Measurements from ENCODE around the gene SLC35B4. TPM values are rescaled to one million over a fixed set of nuclear protein-coding genes. Genes with fewer than 3 reads are reported as not detected.

SLC35B4 gene
- total RNA-seq, 2 donors from 2014 or later: 11.9 to 16.8 TPM

- no peak for ATAC-seq (replicated peaks)
- H3K4me3 Mint-ChIP-seq: no peak overlapping the region
- H3K27ac Mint-ChIP-seq: no peak overlapping the region
- H3K4me1 Mint-ChIP-seq: no peaks in the 10 kb centered on the region
- no peaks in the 10 kb centered on the region for H3K36me3 Mint-ChIP-seq (ENCODE audit: low read depth)
- no peaks in the 10 kb centered on the region for H3K9me3 Mint-ChIP-seq
- H3K27me3 Mint-ChIP-seq: peaks cover 17% of the 10 kb centered on the region
These were observed 30.8 kb upstream of the SLC35B4 start for GRCh38 chr7:134347567-134347966.

- no peak for ATAC-seq (replicated peaks)
- Mint-ChIP-seq H3K27me3 (peaks cover 21% of the 10 kb centered on the region), H3K27ac (no peak overlapping the region), H3K9me3 (peaks cover 6% of the 10 kb centered on the region), H3K4me3 (no peak overlapping the region), H3K4me1 (no peaks in the 10 kb centered on the region), H3K36me3 (ENCODE audit: low read depth) (no peaks in the 10 kb centered on the region)
These were observed 27.1 kb upstream of the SLC35B4 start for GRCh38 chr7:134343796-134344195.

- no peak for ATAC-seq (replicated peaks)
- Mint-ChIP-seq H3K27me3 (peaks cover 21% of the 10 kb centered on the region), H3K9me3 (peaks cover 8% of the 10 kb centered on the region), H3K4me1 (no peaks in the 10 kb centered on the region), H3K27ac (no peak overlapping the region), H3K36me3 (ENCODE audit: low read depth) (no peaks in the 10 kb centered on the region), H3K4me3 (no peak overlapping the region)
These were observed 26.4 kb upstream of the SLC35B4 start for GRCh38 chr7:134343136-134343535.

- H3K36me3 Mint-ChIP-seq (ENCODE audit: low read depth): no peaks in the 10 kb centered on the region
- no peaks in the 10 kb centered on the region for H3K4me1 Mint-ChIP-seq
- H3K27me3 Mint-ChIP-seq: peaks cover 12% of the 10 kb centered on the region
- peaks cover 8% of the 10 kb centered on the region for H3K9me3 Mint-ChIP-seq
- ATAC-seq (replicated peaks): no peak
- no peak overlapping the region for H3K27ac Mint-ChIP-seq
- H3K4me3 Mint-ChIP-seq: no peak overlapping the region
These were observed 22.7 kb upstream of the SLC35B4 start for GRCh38 chr7:134339475-134339874.

- no peak for ATAC-seq (replicated peaks)
- Mint-ChIP-seq H3K4me3 (no peak overlapping the region), H3K9me3 (peaks cover 8% of the 10 kb centered on the region), H3K4me1 (no peaks in the 10 kb centered on the region), H3K27me3 (peaks cover 12% of the 10 kb centered on the region), H3K36me3 (ENCODE audit: low read depth) (no peaks in the 10 kb centered on the region), H3K27ac (no peak overlapping the region)
These were observed 21.2 kb upstream of the SLC35B4 start for GRCh38 chr7:134337980-134338379.

GRCh38 chr7:134334408-134334807, 17.7 kb upstream of the SLC35B4 start:
- Mint-ChIP-seq H3K27ac (no peak overlapping the region), H3K4me3 (no peak overlapping the region), H3K36me3 (ENCODE audit: low read depth) (no peaks in the 10 kb centered on the region), H3K9me3 (peaks cover 8% of the 10 kb centered on the region), H3K27me3 (peaks cover 8% of the 10 kb centered on the region), H3K4me1 (no peaks in the 10 kb centered on the region)
- ATAC-seq (replicated peaks): no peak

GRCh38 chr7:134333943-134334342, 17.2 kb upstream of the SLC35B4 start:
- Mint-ChIP-seq H3K36me3 (ENCODE audit: low read depth) (no peaks in the 10 kb centered on the region), H3K27ac (no peak overlapping the region), H3K27me3 (peaks cover 8% of the 10 kb centered on the region), H3K4me3 (no peak overlapping the region), H3K4me1 (no peaks in the 10 kb centered on the region), H3K9me3 (peaks cover 3% of the 10 kb centered on the region)
- ATAC-seq (replicated peaks): no peak

GRCh38 chr7:134332892-134333291, 16.2 kb upstream of the SLC35B4 start:
- peaks cover 8% of the 10 kb centered on the region for H3K27me3 Mint-ChIP-seq
- no peak overlapping the region for H3K4me3 Mint-ChIP-seq
- no peaks in the 10 kb centered on the region for H3K9me3 Mint-ChIP-seq
- no peaks in the 10 kb centered on the region for H3K4me1 Mint-ChIP-seq
- no peaks in the 10 kb centered on the region for H3K36me3 Mint-ChIP-seq (ENCODE audit: low read depth)
- ATAC-seq (replicated peaks): no peak
- H3K27ac Mint-ChIP-seq: no peak overlapping the region

GRCh38 chr7:134331393-134331792, 14.7 kb upstream of the SLC35B4 start:
- Mint-ChIP-seq H3K27ac (no peak overlapping the region), H3K27me3 (peaks cover 5% of the 10 kb centered on the region), H3K9me3 (no peaks in the 10 kb centered on the region), H3K4me3 (no peak overlapping the region), H3K36me3 (ENCODE audit: low read depth) (no peaks in the 10 kb centered on the region), H3K4me1 (no peaks in the 10 kb centered on the region)
- ATAC-seq (replicated peaks): no peak

- H3K36me3 Mint-ChIP-seq (ENCODE audit: low read depth): no peaks in the 10 kb centered on the region
- no peaks in the 10 kb centered on the region for H3K9me3 Mint-ChIP-seq
- no peaks in the 10 kb centered on the region for H3K4me1 Mint-ChIP-seq
- H3K27me3 Mint-ChIP-seq: peaks cover 5% of the 10 kb centered on the region
- no peak overlapping the region for H3K27ac Mint-ChIP-seq
- no peak overlapping the region for H3K4me3 Mint-ChIP-seq
- ATAC-seq (replicated peaks): no peak
These were observed 14.2 kb upstream of the SLC35B4 start for GRCh38 chr7:134330974-134331373.

- Mint-ChIP-seq H3K36me3 (ENCODE audit: low read depth) (no peaks in the 10 kb centered on the region), H3K4me3 (no peak overlapping the region), H3K4me1 (no peaks in the 10 kb centered on the region), H3K9me3 (no peaks in the 10 kb centered on the region), H3K27ac (no peak overlapping the region), H3K27me3 (peaks cover 5% of the 10 kb centered on the region)
- ATAC-seq (replicated peaks): no peak
These were observed 13.1 kb upstream of the SLC35B4 start for GRCh38 chr7:134329614-134330346.

GRCh38 chr7:134328900-134329299, 12.2 kb upstream of the SLC35B4 start:
- Mint-ChIP-seq H3K4me1 (no peaks in the 10 kb centered on the region), H3K27me3 (peaks cover 9% of the 10 kb centered on the region), H3K36me3 (ENCODE audit: low read depth) (no peaks in the 10 kb centered on the region), H3K27ac (no peak overlapping the region), H3K9me3 (no peaks in the 10 kb centered on the region), H3K4me3 (no peak overlapping the region)
- no peak for ATAC-seq (replicated peaks)

GRCh38 chr7:134327896-134328295, 11.2 kb upstream of the SLC35B4 start:
- Mint-ChIP-seq H3K9me3 (no peaks in the 10 kb centered on the region), H3K4me3 (no peak overlapping the region), H3K36me3 (ENCODE audit: low read depth) (no peaks in the 10 kb centered on the region), H3K27ac (no peak overlapping the region), H3K27me3 (peaks cover 11% of the 10 kb centered on the region), H3K4me1 (no peaks in the 10 kb centered on the region)
- peak; percentile 67 for ATAC-seq (replicated peaks)

GRCh38 chr7:134324107-134324506, 7.4 kb upstream of the SLC35B4 start:
- H3K27me3 Mint-ChIP-seq: peaks cover 9% of the 10 kb centered on the region
- no peaks in the 10 kb centered on the region for H3K36me3 Mint-ChIP-seq (ENCODE audit: low read depth)
- H3K9me3 Mint-ChIP-seq: no peaks in the 10 kb centered on the region
- no peak overlapping the region for H3K27ac Mint-ChIP-seq
- H3K4me3 Mint-ChIP-seq: no peak overlapping the region
- no peak for ATAC-seq (replicated peaks)
- no peaks in the 10 kb centered on the region for H3K4me1 Mint-ChIP-seq

- Mint-ChIP-seq H3K4me3 (no peak overlapping the region), H3K27ac (no peak overlapping the region)
These were observed 3.5 kb upstream of the SLC35B4 start for GRCh38 chr7:134320201-134320600.

GRCh38 chr7:134318443-134318842, 1.7 kb upstream of the SLC35B4 start:
- no peak for ATAC-seq (replicated peaks)
- H3K9me3 Mint-ChIP-seq: no peaks in the 10 kb centered on the region
- peaks cover 5% of the 10 kb centered on the region for H3K27me3 Mint-ChIP-seq
- no peaks in the 10 kb centered on the region for H3K36me3 Mint-ChIP-seq (ENCODE audit: low read depth)
- H3K4me3 Mint-ChIP-seq: no peak overlapping the region
- peaks cover 10% of the 10 kb centered on the region for H3K4me1 Mint-ChIP-seq
- H3K27ac Mint-ChIP-seq: no peak overlapping the region

More at GRCh38 chr7:134320201-134320600, 3.5 kb upstream of the SLC35B4 start:
- Mint-ChIP-seq H3K27me3 (peaks cover 9% of the 10 kb centered on the region), H3K4me1 (peaks cover 10% of the 10 kb centered on the region), H3K36me3 (ENCODE audit: low read depth) (no peaks in the 10 kb centered on the region), H3K9me3 (no peaks in the 10 kb centered on the region)
- no peak for ATAC-seq (replicated peaks)
